Hematopoietic multipotent progenitor cell treated with erythropoietin and hydrocortisone succinate and interleukin-3 and kit ligand, for 4 days (in vitro differentiated cells): ENCODE results near the gene ALDH6A1.

Experiments
- DNase-seq: peaks from one replicate; pipeline ENCODE4 v3.0.0-alpha.2; 2015

Gene ALDH6A1

DNA sequence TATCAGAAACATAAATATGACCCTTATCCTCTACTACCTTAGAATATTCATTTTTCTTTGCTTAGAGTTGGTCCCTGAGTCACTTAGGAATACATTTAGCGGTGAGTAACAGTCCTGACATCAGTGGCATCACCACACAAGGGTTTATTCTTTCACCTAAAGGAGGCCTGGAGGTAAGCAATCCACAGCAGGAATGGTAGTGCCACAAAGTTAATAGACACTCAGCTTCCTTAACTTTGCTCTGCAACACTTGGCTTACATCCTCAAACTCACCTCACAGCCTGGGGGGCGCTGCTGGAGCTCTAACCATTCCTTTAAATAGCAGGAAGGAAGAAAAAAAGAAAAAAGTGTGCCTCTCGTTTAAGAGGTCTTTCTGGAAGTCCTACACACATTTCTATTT lies 36.0 kb downstream of the ALDH6A1 start:
- DNase-seq = peak; percentile 19

DNA sequence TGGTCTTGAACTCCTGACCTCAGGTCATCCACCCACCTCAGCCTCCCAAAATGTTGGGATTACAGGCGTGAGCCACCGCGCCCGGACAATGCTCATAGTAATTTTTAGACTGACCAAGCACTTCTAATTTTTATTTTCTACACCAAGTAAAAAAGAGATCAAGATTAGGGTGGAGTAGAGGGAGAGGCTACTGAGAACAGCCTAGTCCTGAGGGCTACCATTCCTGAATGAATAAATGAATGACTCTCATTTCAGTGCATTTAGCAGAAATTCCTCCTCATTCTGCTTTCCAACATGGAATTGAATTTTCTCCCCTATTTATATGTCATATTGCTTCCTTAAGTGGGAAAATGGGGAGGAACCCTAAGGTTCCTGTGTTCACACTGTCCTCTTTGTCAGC lies 38.7 kb downstream of the ALDH6A1 start:
- no peak for DNase-seq

DNA sequence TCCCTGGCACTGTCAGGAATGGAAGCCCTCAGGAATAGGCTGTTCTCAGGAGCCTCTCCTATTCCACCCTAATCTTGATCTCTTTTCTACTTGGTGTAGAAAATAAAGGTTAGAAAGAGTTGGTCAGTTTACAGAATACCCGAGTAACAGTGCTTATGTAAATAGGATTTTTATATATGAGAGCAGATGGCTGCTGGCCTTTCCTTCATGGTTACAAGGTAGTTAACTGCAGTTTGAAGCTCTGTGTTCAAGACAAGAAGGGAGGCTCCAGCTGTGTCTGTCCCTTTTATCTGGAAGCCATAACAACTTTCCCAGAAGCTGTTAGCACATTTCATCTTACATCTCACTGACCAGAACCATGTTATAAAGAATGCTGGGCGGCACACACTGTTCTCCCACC lies 42.0 kb downstream of the ALDH6A1 start:
- DNase-seq = no peak

DNA sequence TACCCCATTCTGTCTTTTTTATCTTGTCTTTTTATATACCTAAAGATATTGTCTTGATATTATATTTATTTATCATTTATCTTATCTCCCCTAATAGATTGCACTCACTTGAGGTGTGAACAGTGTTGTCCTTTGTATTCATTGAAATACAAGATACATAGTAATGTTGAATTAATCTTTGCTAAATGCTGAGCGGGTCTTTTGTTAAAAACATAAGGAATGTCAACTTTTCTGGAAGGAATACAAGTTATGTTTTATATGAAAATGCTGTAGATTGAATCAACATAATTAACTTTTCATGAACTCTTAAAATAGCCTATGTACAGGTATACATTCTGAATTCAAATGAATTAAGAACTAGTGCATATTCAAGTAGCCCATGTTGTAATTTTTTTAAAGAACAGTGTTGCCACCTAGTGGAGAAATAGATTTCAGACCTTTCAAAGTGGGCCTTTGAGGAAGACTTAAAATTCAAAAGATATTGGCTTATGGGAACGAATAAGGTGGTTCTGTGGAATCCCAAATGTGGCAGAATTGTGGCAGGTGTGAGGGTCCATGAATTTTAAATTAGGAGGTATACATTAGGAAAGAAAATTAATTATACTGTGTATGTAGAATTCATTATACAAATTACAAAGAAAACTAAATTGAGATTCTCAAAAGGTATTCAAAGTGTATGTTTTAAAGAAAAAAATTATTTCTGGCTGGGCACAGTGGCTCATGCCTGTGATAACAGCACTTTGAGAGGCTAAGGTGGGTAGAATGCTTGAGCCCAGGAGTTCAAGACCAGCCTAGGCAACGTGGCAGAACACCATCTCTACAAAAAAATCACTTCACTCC lies 46.0 kb downstream of the ALDH6A1 start:
- peak; percentile 85 for DNase-seq

DNA sequence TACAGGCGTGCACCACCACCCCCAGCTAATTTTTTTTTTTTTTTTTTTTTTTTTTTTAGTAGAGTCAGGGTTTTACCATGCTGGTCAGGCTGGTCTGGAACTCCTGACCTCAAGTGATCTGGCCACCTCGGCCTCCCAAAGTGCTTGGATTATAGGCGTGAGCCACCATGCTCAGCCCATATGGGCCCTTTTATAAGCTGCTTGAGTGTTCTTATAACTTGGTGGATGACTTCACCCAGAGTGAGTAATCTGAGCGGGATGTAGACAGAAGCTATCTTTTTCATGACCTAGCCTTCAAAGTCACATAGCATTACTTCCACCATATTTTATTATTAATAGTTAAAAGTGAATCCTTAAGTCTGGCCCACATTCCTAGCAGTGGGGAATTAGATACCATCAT lies 48.7 kb downstream of the ALDH6A1 start:
- no peak for DNase-seq

DNA sequence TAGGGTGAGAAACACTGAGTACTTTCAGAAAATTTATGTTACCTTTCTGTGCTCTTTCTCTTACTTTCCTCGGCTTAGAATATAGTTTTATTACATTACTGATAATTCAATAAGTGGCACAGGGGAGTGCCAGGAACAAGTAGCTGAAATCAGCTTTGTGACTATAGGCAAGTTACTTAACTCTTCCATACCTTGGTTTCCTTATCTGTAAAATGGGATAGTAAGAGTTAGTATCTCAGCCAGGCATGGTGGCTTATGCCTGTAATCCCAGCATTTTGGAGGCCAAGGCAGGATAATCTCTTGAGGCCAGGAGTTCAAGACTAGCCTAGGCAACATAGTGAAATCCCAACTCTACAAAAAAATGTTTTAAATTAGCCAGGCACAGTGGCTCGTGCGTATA lies 49.7 kb downstream of the ALDH6A1 start:
- DNase-seq = no peak

DNA sequence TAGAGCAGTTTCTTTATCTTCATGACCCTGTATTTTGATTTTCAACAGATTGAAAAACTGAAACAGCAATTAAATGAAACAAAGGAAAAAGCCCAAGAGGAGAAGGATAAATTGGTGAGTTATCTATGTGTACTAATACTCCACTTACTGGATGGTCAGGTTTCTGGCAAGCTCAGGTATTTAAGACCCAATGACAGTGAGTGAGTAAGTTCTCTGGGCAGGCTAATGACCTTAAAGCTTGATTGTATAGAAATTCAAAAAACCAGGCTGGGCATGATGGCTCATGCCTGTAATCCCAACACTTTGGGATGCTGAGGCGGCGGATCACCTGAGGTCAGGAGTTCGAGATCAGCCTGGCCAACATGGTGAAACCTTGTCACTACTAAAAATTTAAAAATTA lies 55.1 kb downstream of the ALDH6A1 start:
- no peak for DNase-seq

DNA sequence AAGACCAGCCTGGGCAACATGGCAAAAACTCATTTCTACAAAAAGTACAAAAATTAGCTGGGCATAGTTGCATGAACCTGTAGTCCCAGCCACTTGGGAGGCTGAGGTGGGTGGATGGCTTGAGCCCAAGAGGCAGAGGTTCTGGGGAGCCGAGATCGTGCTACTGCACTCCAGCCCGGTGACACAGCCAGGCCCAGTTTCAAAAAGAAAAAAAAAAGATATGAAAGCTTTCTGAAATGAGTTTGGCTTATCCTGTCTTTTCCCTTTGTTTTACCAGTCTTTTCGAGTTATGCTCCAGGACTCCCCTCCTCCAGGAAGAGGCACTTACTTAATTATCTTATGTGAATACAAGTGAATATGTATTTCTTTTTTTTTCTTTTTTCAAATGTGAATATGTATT lies 61.9 kb downstream of the ALDH6A1 start:
- no peak for DNase-seq

DNA sequence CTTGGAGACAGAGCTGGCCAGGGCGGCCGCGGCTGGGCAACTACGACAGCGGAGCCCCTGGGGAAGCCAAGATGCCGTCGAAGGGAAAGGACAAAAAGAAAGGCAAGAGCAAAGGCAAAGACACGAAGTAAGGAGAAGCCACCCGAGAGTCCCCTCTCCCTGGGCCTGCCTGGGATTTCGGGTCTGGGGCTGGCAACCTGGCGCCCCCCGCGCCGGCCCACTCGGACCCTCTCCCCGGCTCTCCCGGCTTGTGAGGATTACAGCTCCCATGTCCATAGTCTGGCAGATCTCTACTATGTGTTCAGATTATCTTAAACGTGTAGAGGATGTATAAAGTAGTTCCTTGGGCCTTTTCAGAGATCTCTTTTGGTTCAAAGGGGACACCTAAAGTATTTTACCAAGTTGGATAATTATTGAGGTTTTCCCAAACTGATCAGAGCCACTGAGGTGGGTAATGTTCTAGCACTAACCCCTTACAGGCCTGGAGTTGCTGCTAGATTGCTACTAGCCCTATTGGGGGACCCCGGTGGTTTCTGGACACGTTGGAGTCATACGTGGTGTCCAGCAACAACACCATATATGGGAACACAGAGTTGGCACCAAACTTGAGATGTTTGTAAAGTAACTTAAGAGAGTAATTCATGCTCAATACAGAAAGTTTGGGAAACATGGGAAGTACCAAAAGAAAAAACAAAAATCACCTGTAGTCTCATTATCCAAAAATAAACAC lies 64.7 kb downstream of the ALDH6A1 start:
- DNase-seq = peak; percentile 20

DNA sequence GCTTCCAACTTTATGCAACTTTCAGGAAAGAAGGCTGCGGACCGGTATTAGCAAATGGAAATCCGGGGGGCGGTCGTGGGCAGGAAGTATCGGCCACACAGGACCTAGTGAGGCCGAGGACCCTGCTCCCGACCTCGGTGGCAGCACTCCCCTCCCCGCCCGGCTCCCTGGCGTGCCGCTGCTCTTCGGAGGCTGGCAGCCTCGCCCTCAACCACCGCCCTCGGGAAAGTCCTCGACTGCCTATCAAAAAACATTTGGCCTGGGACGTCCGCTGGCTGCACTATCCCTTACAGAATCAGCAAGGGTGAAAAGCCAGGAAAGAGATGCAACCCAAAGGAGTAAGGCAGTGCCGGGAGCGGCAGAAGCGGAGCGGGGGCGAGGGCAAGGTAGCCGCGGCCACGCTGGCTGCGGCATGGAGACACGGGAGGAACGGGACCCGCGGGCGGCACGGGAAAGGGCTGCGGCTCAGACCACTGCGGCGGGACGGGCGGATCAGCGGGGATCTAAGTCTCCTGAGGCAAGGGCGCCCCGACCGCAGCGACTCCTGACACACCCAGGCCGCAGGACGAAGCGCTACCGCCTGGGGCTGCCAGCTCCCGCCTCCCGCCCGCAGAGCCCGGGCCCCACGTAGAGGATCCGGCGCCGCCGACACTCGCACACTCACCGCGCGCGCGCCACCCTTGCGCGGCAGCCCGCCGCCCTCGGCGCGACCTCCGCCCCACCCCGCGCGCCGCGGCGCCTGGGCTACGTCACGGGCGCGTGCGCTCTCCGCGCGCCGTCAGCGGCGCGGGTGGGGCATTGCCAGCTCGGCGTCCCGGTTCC lies 65.5 kb downstream of the ALDH6A1 start, which contains the start of the genes BBOF1 and ENTPD5:
Gene BBOF1 (plus strand): TSS at position 764 of the 822 bp plus-strand sequence. CDS start 130 bp downstream, outside the sequence.
Gene ENTPD5 (minus strand): TSS at position 703 of the 822 bp plus-strand sequence. CDS start 31,186 bp downstream, outside the sequence.
- peak; percentile 94 for DNase-seq

DNA sequence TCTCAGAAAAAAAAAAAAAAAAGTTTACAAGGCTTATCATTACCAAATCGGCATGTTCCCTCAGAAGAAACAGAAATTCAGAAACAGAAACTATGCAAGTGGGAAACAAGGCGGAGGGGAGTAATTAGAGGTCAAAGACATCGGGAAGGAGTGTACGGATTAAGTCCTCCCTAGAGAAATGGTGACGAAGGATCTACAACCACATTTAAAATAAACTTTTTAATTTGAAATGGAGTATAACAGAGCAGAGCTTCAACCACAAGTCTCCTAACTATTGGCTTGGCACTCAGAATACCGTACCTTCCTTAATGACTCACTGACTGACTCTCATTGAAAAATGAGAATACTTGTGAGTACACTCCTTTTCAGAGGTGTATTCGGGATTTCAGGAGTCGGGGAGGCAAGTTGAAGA lies 66.1 kb downstream of the ALDH6A1 start:
- DNase-seq = no peak

DNA sequence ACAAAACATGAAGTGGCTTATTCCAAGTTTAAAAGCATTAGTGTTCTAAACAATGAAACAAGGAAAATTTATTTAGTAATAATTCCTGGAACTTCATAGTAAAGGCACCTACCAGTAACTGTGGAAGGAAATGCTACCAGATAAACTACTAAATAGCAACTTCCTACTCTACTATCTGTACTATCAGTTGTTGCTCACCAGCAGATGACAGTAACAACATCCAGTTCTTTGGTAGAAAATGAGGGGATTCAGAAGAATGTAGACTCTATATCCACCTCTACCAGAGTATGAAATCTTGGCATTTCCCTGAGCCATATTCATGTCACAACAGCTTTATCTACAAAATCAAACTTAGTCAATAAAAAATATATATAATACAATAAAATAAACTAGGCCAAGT lies 68.3 kb downstream of the ALDH6A1 start:
- DNase-seq = peak; percentile 62

DNA sequence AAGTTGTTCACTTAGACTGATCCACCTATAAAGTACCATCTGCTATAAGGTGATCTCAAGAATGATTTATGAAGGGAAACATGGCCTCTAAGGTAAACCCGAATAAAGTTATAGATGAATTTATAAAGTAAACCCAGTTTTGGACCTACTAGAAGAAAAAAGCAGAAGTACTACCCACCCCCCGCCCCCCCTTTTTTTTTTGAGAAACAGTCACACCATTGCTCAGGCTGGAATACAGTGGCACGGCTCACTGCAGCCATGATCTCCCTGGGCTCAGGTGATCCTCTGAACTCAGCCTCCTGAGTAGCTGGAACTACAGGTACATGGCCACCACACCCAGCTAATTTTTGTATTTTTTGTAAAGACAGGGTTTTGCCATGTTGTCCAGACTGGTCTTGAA lies 69.1 kb downstream of the ALDH6A1 start:
- peak; percentile 66 for DNase-seq

DNA sequence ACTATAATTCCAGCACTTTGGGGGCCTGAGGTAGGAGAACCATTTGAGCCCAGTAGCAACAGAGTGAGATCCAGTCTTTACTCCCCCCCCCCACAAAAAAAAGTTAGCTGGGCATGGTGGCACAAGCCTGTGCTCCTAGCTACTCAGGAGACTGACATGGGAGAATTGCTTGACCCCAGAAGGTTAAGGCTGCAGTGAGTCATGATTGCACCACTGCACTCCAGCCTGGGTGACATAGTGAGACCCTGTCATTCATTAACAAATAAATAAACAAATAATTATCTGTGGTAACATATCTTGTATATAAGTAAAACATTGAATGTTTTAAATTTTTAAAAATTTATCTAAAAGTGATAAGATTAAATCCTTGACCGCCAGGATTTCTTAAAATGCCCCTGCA lies 70.0 kb downstream of the ALDH6A1 start:
- no peak for DNase-seq

DNA sequence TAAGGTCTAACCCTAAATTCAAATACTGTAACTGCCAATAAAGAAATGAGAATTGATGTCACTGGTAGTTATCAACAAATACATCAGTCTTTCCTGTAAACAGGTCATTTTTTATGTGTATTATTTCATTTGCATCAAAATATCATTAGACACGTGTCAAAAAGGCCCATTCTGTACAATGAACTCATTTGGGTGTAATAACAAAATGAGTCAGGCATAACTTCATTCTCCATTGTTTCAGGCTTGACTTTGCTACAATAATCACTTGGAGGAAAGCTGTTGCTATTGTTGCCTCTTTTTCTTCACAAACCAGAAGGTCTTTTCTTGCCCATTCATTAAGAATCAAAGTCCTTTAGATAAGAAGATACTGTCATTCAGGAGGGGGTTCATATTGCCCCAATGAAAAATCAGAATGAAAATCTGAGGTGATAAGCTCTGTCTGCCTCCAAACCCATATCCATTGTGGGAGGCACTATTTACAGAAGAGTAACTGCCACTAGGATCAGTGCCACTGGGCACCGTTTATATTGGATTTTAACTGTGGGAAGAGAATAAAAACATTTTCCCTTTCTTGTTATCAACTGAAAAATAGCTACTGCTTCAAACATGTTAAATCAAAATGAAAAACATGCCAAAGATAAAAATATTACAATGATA lies 75.3 kb downstream of the ALDH6A1 start:
- no peak for DNase-seq
